Muscle of back (tissue), 11 donors: ENCODE data around the gene GALNTL6. TPM values are rescaled to one million over a fixed set of nuclear protein-coding genes. Genes with fewer than 3 reads are reported as not detected.
A peak's percentile ranks its signal among the peaks of the same experiment; 100 is the strongest.

Experiments
- DNase-seq, 3 donors: peaks; one replicate each; pipeline versions ENCODE4 v3.0.0 to v3.0.0-alpha.2; 2013
- polyA plus RNA-seq, 10 donors: library from polyadenylated mRNA; unstranded; fragments of 120-200 nt; gene quantifications; one replicate each; pipeline ENCODE4 v1.2.1, GENCODE V29; 2013; ENCODE audit not compliant: insufficient read length in 10 of 10

Gene GALNTL6
- polyA plus RNA-seq, 10 donors = 0.29 to 2.2 (median 1.2) TPM; not detected in 1

GRCh38 chr4:171876636-171877035 lies 63.4 kb downstream of the GALNTL6 start:
- DNase-seq = no peak

GRCh38 chr4:171880136-171880535 lies 66.9 kb downstream of the GALNTL6 start:
- DNase-seq = peak in 2 of 3 donors; percentile 5 to 74

- no peak for DNase-seq
Observed at GRCh38 chr4:171889681-171890080, 76.5 kb downstream of the GALNTL6 start.

GRCh38 chr4:171891038-171891437 lies 77.8 kb downstream of the GALNTL6 start:
- no peak for DNase-seq

- DNase-seq = no peak
Observed at GRCh38 chr4:171896426-171896825, 83.2 kb downstream of the GALNTL6 start.

- no peak for DNase-seq
Observed at GRCh38 chr4:171919314-171919713, 106.1 kb downstream of the GALNTL6 start.

GRCh38 chr4:171920901-171921300 lies 107.7 kb downstream of the GALNTL6 start:
- DNase-seq = no peak

- peak in 1 of 3 donors; percentile 1 for DNase-seq
Observed at GRCh38 chr4:171924746-171925376, 111.7 kb downstream of the GALNTL6 start.

- no peak for DNase-seq
Observed at GRCh38 chr4:171928336-171928735, 115.1 kb downstream of the GALNTL6 start.

GRCh38 chr4:171929477-171929876 lies 116.3 kb downstream of the GALNTL6 start:
- no peak for DNase-seq

- no peak for DNase-seq
Observed at GRCh38 chr4:171929907-171930306, 116.7 kb downstream of the GALNTL6 start.

GRCh38 chr4:171932238-171932637 lies 119.0 kb downstream of the GALNTL6 start:
- no peak for DNase-seq

GRCh38 chr4:171940656-171941055 lies 127.5 kb downstream of the GALNTL6 start:
- DNase-seq = no peak

GRCh38 chr4:171947400-171947799 lies 134.2 kb downstream of the GALNTL6 start:
- DNase-seq = no peak

- DNase-seq = no peak
Observed at GRCh38 chr4:171948038-171948437, 134.8 kb downstream of the GALNTL6 start.

GRCh38 chr4:171954650-171955049 lies 141.4 kb downstream of the GALNTL6 start:
- DNase-seq = no peak

- DNase-seq = no peak
Observed at GRCh38 chr4:171956678-171957077, 143.5 kb downstream of the GALNTL6 start.

GRCh38 chr4:171962110-171962509 lies 148.9 kb downstream of the GALNTL6 start:
- no peak for DNase-seq

GRCh38 chr4:171966356-171966755 lies 153.2 kb downstream of the GALNTL6 start:
- no peak for DNase-seq

- no peak for DNase-seq
Observed at GRCh38 chr4:171978216-171978615, 165.0 kb downstream of the GALNTL6 start.

GRCh38 chr4:171979461-171979860 lies 166.3 kb downstream of the GALNTL6 start:
- DNase-seq = peak in 1 of 3 donors; percentile 4

GRCh38 chr4:171981185-171981584 lies 168.0 kb downstream of the GALNTL6 start:
- no peak for DNase-seq

GRCh38 chr4:171983935-171984805 lies 171.0 kb downstream of the GALNTL6 start:
- no peak for DNase-seq
